ENCODE results near the gene SMARCAL1.

DNA sequence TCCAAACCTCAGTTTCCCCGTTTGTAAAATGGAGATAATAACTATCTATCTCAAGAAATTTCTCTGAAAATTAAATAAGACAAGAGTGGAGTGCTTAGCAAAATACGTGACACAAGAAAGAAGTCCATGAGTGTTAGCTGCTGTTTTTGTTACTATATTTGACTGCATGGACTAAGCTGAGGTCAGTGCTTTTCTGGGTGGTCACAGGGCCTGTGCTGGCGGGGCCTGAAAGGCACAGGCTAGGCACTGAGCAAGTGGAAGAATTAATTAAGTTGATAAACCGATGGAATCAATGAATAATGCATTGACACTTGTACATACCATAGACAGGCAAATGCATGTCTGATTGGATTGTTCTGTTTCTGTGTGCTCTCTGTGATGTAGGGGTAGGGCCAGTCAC, 113.7 kb downstream of the SMARCAL1 start:
- TF ChIP-seq, protein P1, sequence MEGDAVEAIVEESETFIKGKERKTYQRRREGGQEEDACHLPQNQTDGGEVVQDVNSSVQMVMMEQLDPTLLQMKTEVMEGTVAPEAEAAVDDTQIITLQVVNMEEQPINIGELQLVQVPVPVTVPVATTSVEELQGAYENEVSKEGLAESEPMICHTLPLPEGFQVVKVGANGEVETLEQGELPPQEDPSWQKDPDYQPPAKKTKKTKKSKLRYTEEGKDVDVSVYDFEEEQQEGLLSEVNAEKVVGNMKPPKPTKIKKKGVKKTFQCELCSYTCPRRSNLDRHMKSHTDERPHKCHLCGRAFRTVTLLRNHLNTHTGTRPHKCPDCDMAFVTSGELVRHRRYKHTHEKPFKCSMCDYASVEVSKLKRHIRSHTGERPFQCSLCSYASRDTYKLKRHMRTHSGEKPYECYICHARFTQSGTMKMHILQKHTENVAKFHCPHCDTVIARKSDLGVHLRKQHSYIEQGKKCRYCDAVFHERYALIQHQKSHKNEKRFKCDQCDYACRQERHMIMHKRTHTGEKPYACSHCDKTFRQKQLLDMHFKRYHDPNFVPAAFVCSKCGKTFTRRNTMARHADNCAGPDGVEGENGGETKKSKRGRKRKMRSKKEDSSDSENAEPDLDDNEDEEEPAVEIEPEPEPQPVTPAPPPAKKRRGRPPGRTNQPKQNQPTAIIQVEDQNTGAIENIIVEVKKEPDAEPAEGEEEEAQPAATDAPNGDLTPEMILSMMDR (tag by site-specific recombination; IDR thresholded peaks at IDR 0.05): no peak
- TF ChIP-seq, protein P2, sequence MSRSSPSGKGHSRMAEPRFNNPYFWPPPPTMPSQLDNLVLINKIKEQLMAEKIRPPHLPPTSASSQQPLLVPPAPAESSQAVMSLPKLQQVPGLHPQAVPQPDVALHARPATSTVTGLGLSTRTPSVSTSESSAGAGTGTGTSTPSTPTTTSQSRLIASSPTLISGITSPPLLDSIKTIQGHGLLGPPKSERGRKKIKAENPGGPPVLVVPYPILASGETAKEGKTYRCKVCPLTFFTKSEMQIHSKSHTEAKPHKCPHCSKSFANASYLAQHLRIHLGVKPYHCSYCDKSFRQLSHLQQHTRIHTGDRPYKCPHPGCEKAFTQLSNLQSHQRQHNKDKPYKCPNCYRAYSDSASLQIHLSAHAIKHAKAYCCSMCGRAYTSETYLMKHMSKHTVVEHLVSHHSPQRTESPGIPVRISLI (tag by site-specific recombination; IDR thresholded peaks at IDR 0.05): no peak
- TF ChIP-seq ZNF140 (tag by site-specific recombination; IDR thresholded peaks at IDR 0.05): no peak

Measured in HEK293 (cell line).